ENCODE measurements around the gene ARID3C. TPM values are rescaled to one million over a fixed set of nuclear protein-coding genes. Genes with fewer than 3 reads are reported as not detected.

The ARID3C gene
- total RNA-seq, 6 experiments from 2014 or later = 1.7 to 6.7 (median 2.5) TPM

DNA sequence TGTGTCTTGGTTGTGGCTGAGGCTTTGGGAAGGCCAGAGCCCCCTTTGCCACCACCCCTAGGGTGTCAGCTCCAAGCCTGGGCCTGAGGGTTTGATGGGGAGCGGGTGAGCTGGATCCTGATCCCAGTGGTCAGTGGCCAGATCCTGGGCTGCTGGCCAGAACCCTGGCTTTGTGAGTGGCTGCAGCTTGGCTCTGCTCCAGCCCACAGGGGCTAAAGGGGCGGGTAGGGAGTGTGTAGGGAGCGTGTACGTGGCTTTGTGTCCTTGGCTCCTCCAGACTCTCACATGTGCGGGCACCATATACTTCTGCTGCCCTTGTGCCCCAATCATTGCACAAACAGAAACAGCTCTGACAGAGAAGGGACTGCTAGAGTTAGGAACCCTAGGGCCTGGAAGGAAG lies 21.9 kb upstream of the ARID3C start:
- no peak for TF ChIP-seq POLR2A (IDR thresholded peaks at IDR 0.05)
- TF ChIP-seq, protein P1, sequence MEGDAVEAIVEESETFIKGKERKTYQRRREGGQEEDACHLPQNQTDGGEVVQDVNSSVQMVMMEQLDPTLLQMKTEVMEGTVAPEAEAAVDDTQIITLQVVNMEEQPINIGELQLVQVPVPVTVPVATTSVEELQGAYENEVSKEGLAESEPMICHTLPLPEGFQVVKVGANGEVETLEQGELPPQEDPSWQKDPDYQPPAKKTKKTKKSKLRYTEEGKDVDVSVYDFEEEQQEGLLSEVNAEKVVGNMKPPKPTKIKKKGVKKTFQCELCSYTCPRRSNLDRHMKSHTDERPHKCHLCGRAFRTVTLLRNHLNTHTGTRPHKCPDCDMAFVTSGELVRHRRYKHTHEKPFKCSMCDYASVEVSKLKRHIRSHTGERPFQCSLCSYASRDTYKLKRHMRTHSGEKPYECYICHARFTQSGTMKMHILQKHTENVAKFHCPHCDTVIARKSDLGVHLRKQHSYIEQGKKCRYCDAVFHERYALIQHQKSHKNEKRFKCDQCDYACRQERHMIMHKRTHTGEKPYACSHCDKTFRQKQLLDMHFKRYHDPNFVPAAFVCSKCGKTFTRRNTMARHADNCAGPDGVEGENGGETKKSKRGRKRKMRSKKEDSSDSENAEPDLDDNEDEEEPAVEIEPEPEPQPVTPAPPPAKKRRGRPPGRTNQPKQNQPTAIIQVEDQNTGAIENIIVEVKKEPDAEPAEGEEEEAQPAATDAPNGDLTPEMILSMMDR (IDR thresholded peaks at IDR 0.05) = no peak
- Histone ChIP-seq H3K4me1 (peaks cover 0 to 50% (median 22%) of the 10 kb centered on the region in 4 donors), H3K36me3 (peaks cover 0 to 17% (median 9%) of the 10 kb centered on the region in 4 donors), H3K27me3 (no peaks in the 10 kb centered on the region), H3K9me3 (no peaks in the 10 kb centered on the region), H3K27ac (peak overlapping the region in 2 of 3 donors; percentile 18 to 77), H3K4me3 (peak overlapping the region in 1 of 3 donors; percentile 59)
- ATAC-seq (peak in 1 of 4 donors; percentile 0), DNase-seq (peak; percentile 57 to 83 (median 76))
- intact Hi-C loops (cut with DNase I) = no loop called here
- 0% methylated on average over 2 of the region's 5 CpGs for WGBS (ENCODE audit: insufficient coverage, low coverage, low lambda C conversion rate, missing lambda C conversion rate)

DNA sequence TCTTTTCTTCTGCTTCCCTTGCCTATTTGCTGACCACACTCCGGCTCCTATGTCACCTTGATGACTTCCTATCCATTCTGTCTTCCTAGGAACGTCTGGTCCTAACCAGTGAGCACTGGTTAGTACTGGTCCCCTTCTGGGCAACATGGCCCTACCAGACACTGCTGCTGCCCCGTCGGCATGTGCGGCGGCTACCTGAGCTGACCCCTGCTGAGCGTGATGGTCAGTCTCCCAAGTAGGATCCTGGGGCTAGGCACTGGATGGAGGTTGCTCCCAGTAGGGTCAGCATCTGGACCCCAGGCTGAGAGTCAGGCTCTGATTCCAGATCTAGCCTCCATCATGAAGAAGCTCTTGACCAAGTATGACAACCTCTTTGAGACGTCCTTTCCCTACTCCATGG lies 19.8 kb upstream of the ARID3C start:
- Histone ChIP-seq H3K27ac (no peak overlapping the region), H3K4me1 (peaks cover 0 to 70% (median 30%) of the 10 kb centered on the region in 4 donors), H3K9me3 (no peaks in the 10 kb centered on the region), H3K36me3 (peaks cover 0 to 17% (median 9%) of the 10 kb centered on the region in 4 donors), H3K27me3 (no peaks in the 10 kb centered on the region), H3K4me3 (no peak overlapping the region)
- DNase-seq (no peak), ATAC-seq (no peak)
- WGBS (ENCODE audit: insufficient coverage, low coverage, low lambda C conversion rate, missing lambda C conversion rate) = 81% methylated on average over 5 of the region's 8 CpGs
- intact Hi-C loops (cut with DNase I) = no loop called here
- TF ChIP-seq, protein P1 (IDR thresholded peaks at IDR 0.05) = no peak
- no peak for TF ChIP-seq POLR2A (IDR thresholded peaks at IDR 0.05)

DNA sequence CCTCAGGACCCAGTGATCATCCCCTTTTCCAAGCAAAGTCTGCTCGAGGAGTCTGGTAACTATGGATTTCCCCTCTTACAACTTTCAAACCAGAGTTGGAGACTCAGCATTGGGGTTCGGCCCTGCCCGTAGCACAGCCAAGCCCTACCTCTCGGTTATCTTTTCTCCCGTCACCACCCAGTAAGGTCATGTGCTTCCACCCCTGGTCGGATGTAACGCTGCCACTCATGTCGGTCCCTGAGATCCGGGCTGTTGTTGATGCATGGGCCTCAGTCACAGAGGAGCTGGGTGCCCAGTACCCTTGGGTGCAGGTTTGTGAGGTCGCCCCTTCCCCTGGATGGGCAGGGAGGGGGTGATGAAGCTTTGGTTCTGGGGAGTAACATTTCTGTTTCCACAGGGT lies 18.8 kb upstream of the ARID3C start:
- peaks cover 0 to 17% (median 9%) of the 10 kb centered on the region in 4 donors for H3K36me3 ChIP-seq
- no peaks in the 10 kb centered on the region for H3K27me3 ChIP-seq
- TF ChIP-seq, protein P1 (IDR thresholded peaks at IDR 0.05) = no peak
- TF ChIP-seq POLR2A (IDR thresholded peaks at IDR 0.05) = no peak
- no peak for DNase-seq
- no peak for ATAC-seq
- H3K9me3 ChIP-seq = no peaks in the 10 kb centered on the region
- peaks cover 0 to 65% (median 26%) of the 10 kb centered on the region in 4 donors for H3K4me1 ChIP-seq
- intact Hi-C loops (cut with DNase I) = no loop called here
- WGBS (ENCODE audit: insufficient coverage, low coverage, low lambda C conversion rate, missing lambda C conversion rate) = 20% methylated on average over 9 of the region's 10 CpGs
- peak overlapping the region; percentile 64 to 95 (median 74) for H3K4me3 ChIP-seq
- peak overlapping the region; percentile 70 to 87 (median 83) for H3K27ac ChIP-seq

DNA sequence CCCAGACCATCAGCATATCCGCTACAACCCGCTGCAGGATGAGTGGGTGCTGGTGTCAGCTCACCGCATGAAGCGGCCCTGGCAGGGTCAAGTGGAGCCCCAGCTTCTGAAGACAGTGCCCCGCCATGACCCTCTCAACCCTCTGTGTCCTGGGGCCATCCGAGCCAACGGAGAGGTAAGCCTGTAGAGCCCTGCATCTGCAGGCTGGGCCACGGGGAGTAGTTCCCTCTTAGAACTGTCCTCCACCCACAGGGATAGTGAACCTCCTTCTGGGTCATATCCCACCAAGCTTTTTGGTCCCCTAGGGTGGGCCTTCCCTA lies 18.2 kb upstream of the ARID3C start:
- DNase-seq (no peak), ATAC-seq (no peak)
- Histone ChIP-seq H3K4me3 (peak overlapping the region; percentile 64 to 95 (median 74)), H3K36me3 (peaks cover 0 to 17% (median 9%) of the 10 kb centered on the region in 4 donors), H3K4me1 (peaks cover 0 to 59% (median 23%) of the 10 kb centered on the region in 4 donors), H3K27me3 (no peaks in the 10 kb centered on the region), H3K9me3 (no peaks in the 10 kb centered on the region), H3K27ac (peak overlapping the region; percentile 70 to 87 (median 83))
- intact Hi-C loops (cut with DNase I) = no loop called here
- WGBS (ENCODE audit: insufficient coverage, low coverage, low lambda C conversion rate, missing lambda C conversion rate) = 0% methylated on average over 3 of the region's 8 CpGs
- TF ChIP-seq, protein P1 (IDR thresholded peaks at IDR 0.05) = no peak
- TF ChIP-seq POLR2A (IDR thresholded peaks at IDR 0.05) = no peak
